VCaP (cell line): Measurements from ENCODE around the gene GLIS1.

Experiments
- H3K27ac ChIP-seq: fragments of 450-650 bp; 2 replicates; pipeline ENCODE4 v1.5.1; 2017
- TF ChIP-seq, protein P1 (sequence below): fragments of 450-650 bp; conservative IDR thresholded peaks from 2 replicates; pipeline ENCODE4 v1.5.1; 2017; ENCODE audit warnings: mild to moderate bottlenecking, moderate library complexity

The GLIS1 gene

DNA sequence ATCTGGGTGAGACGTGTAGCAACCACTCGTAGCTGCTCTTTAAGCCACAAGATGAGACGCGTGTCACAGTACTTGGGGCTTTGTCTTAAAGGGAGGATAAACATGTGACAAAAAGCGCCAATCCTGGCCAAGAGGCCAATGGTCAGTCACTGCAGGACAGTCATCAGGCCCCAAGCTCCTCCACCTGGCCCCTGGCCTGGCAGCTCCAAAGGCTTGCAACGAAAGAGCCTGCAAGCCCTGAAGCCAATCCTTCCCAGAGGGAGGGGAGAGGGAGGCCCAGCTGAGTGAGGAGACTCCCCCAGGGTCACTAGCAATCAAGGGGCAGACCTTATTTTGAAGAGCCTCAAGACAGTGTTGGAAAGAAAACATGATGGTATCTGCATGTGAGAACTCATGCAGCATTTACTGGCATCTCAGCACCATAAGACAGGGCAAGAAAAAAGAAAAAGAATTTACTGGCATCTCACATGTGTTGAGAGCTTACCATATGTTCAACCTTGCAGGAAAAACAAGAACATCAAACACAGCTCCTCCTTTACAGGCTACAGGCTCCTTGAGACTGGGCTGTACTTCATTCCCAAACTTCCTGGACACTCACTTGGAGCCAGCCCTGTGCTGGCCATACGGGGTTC lies 11.4 kb downstream of the GLIS1 start:
- TF ChIP-seq, protein P1, sequence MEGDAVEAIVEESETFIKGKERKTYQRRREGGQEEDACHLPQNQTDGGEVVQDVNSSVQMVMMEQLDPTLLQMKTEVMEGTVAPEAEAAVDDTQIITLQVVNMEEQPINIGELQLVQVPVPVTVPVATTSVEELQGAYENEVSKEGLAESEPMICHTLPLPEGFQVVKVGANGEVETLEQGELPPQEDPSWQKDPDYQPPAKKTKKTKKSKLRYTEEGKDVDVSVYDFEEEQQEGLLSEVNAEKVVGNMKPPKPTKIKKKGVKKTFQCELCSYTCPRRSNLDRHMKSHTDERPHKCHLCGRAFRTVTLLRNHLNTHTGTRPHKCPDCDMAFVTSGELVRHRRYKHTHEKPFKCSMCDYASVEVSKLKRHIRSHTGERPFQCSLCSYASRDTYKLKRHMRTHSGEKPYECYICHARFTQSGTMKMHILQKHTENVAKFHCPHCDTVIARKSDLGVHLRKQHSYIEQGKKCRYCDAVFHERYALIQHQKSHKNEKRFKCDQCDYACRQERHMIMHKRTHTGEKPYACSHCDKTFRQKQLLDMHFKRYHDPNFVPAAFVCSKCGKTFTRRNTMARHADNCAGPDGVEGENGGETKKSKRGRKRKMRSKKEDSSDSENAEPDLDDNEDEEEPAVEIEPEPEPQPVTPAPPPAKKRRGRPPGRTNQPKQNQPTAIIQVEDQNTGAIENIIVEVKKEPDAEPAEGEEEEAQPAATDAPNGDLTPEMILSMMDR = no peak
- no peak overlapping the region for H3K27ac ChIP-seq

DNA sequence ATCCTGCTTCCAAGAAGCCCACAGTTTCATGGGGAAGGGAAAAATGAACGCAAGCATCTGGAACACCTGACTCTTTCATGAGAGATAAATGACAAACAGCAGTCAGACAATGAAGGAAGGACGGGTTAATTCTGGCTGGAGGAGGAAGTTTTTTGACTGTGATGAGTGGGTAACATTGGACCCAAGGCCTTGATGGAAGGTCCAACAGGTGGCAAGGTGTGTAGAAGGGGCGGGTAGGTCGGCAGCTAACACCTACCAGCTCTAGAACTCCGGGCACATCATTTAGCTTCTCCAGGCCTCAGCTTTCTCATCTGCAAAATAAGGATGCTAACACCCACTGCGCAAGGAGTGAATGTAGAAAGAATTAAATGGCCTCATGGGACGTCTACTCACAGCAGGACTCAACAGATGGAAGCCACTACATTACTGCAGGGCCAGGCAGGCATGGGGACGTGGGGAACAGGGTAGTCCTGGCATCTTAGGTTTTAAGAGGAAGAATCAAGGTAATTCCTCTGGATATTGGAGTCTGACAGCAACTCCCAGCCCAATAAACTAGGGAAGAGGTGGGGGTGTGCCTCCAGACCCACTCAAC lies 12.9 kb downstream of the GLIS1 start:
- TF ChIP-seq, protein P1 = no peak
- H3K27ac ChIP-seq = no peak overlapping the region

DNA sequence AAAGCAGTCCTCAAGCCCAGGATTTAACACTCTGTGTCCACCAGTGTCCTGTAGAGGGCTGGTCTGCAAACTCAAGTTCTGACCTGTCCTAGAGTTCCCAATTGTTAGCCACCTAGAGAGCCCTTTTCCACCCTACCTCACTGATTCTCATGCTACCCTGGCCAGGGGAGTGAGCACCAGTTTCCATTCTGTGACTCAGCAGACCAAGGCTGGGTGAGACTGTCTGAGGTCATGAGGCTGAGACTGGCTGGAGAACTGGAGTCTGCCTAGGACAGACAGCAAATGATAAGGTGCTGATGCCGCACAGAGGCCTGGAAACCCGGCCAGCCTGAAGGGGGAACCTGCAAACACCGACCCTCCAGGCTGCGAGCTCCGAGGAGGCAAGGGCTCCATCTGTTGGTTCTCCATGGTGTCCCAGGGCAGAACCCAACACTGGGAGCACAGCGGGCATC lies 13.7 kb downstream of the GLIS1 start:
- TF ChIP-seq, protein P1 = no peak
- no peak overlapping the region for H3K27ac ChIP-seq

DNA sequence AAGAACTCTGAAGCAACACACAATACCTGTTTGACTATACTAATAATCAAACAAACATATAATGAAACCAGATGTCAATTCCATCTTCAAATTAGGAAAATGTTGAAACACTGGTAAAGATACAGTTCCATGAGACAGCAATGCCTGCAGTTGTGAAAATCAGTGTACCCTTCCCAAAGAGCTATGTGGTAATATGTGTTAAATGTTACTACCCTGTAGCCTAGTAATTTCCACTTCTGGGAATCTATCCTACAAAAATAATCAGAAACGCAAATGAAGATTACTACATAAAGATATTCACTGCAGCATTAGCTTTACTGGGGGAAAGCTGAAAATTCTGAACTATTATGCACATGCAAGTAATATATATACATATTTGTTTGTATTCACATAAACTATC lies 16.9 kb downstream of the GLIS1 start:
- TF ChIP-seq, protein P1 = no peak
- H3K27ac ChIP-seq = no peak overlapping the region

DNA sequence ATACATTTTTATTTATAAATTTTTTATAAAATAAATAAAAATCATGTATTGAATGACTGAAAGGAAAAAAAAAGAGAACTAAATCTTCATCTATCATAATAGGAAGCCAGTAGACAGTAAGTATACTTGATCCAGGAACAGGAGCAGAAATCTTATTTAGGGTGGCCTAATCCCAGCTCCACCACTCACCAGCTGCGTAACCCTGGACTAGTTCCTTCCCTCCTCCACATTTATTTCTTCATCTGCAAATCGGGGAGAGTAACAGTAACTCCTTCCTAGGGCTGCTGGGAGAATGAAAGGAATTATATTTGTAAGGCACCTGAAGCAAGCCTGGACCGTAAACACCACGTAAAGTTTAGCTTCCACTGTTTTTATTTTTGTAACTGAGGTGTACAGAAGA lies 17.9 kb downstream of the GLIS1 start:
- TF ChIP-seq, protein P1 = no peak
- no peak overlapping the region for H3K27ac ChIP-seq

DNA sequence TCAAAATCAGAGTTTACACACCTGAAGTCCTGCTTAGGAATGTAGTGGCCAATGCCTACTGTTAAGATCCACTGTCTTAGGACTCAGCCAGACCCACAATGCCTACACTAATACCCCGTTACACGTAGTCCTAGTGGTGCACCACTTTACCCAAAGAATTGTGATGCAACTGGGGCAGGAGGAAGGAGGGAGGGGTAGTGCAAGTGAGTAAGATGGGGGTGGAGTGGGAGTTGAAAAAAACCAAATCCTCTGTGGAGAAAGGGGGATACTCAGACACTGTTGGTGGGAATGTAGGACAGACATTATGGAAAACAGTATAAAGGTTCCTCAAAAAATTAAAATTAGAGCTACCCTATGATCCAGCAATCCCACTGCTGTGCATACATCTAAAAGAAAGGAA lies 19.5 kb downstream of the GLIS1 start:
- TF ChIP-seq, protein P1 = no peak

DNA sequence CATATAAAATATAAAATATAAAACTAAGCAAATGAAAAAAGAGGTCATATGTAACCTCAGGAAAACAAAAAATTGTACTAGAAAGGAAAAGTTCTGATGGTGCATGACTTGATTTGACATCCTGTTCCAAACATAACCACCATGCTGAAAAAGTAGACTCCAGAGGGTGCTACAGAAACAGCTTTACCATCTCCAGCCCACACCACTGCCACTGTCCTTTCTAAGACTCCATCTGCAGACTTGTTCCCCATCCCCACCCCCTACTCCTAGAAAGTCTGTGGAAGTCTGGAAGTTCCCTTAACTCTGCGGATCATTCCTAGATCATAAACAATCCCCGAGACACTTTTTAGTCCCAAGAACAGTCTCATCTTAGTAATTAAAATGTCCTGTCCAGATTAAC lies 20.5 kb downstream of the GLIS1 start:
- H3K27ac ChIP-seq = no peak overlapping the region
- TF ChIP-seq, protein P1 = no peak

More for the DNA sequence above, 19.5 kb downstream of the GLIS1 start:
- no peak overlapping the region for H3K27ac ChIP-seq
